ENCODE results near the gene TCF7L1. TPM values are rescaled to one million over a fixed set of nuclear protein-coding genes. Genes with fewer than 3 reads are reported as not detected.

The TCF7L1 gene
- total and polyA plus RNA-seq, 2 donors (not counting 3 experiments of a cell fraction or from before 2014, with no cell fraction given) = 9.6 to 17.4 TPM

DNA sequence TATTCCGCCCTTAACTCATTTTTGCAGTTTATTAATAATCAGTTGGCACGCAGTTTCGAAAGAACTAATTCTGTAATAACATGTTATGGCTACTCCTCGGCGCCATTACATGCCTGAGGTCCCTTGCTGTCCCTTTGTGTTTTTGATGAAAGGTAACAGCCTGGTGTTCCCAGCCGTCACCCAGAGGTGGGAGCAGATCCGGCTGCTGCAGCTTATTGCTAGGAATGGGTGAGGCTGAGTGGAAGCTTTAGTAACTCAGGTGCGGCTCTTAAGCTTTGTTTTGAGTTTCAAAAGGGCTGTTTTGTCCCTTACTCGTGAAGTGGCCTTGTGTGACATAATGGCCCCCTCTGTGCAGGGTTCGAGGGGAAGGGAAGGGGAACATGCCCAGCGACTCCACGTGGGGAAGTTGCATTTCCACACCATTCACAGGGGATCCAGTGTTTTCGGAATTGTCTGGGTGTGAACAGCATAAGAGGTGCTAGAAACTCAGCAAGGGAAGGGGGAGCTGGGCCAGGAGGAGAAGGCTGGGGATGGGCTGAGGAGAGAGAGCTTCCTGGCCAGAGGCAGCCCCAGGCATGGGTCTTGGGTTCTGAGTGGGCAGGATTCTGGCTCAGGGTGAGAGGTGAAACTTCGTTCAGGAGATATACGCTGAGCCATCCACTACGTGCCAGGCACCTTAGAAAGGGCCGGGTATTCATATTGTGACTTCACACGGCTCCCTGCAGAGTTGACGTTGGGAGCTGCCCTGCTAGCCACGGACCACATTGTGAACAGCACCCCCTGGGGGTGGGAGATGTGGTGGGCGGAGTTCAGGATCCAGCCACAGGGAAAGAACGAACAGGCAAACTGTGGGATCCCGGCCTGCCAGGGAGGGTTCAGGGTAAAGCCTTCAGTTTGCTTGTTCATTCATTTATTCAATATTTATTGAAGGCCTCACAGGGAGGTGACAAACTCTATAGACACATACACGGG, 110.2 kb downstream of the TCF7L1 start:
- no peak overlapping the region for H2AFZ ChIP-seq (ENCODE audit: low read depth, low read length)
- BruUV-seq (replicated peaks) = no TSS peak
- H3K27ac ChIP-seq (ENCODE audit: insufficient read depth, low read depth, low read length) = no peak overlapping the region
- H3K4me1 ChIP-seq (ENCODE audit: control insufficient read depth, extremely low read depth, insufficient read depth, low read length) = peaks cover 15% of the 10 kb centered on the region
- no peak overlapping the region for H3K4me2 ChIP-seq (ENCODE audit: insufficient read depth, low read length)
- POLR2A ChIA-PET = no interaction called here
- intact Hi-C loops (cut with micrococcal nuclease) = loop anchor here (1.0 to 5.0 kb wide), 3 partner anchors 66 to 176 kb away; partner anchors contain the start of gene TCF7L1
- H3K4me3 ChIP-seq (replicated peaks in 1 of 3; ENCODE audit: insufficient read depth in 1 of 3, low read depth in 1 of 3, low read length in 3 of 3) = no peak overlapping the region
- H3K9me1 ChIP-seq (replicated peaks; ENCODE audit: control insufficient read depth, extremely low read depth, insufficient read depth, low read length) = no peaks in the 10 kb centered on the region
- no peak overlapping the region for H3K9ac ChIP-seq (replicated peaks; ENCODE audit: extremely low read depth, insufficient read depth, low read length)
- H3K27me3 ChIP-seq (ENCODE audit: control insufficient read depth in 2 of 2, insufficient read depth in 2 of 2, low read length in 2 of 2) = no peaks in the 10 kb centered on the region
- no peaks in the 10 kb centered on the region for H4K20me1 ChIP-seq (replicated peaks; ENCODE audit: control insufficient read depth, extremely low read depth, insufficient read depth, low read length)
- no peaks in the 10 kb centered on the region for H3K79me2 ChIP-seq (ENCODE audit: control insufficient read depth, insufficient read depth, low read length)
- no peaks in the 10 kb centered on the region for H3K36me3 ChIP-seq (ENCODE audit: control insufficient read depth in 2 of 2, extremely low read depth in 1 of 2, insufficient read depth in 2 of 2, low read length in 2 of 2)
- peak; percentile 30 for DNase-seq (ENCODE audit: low read depth, low spot score)
- TF ChIP-seq GATA2 (IDR thresholded peaks at IDR 0.05; ENCODE audit: insufficient read depth, insufficient read length, low read depth, low read length) = no peak
- TF ChIP-seq, protein P1, sequence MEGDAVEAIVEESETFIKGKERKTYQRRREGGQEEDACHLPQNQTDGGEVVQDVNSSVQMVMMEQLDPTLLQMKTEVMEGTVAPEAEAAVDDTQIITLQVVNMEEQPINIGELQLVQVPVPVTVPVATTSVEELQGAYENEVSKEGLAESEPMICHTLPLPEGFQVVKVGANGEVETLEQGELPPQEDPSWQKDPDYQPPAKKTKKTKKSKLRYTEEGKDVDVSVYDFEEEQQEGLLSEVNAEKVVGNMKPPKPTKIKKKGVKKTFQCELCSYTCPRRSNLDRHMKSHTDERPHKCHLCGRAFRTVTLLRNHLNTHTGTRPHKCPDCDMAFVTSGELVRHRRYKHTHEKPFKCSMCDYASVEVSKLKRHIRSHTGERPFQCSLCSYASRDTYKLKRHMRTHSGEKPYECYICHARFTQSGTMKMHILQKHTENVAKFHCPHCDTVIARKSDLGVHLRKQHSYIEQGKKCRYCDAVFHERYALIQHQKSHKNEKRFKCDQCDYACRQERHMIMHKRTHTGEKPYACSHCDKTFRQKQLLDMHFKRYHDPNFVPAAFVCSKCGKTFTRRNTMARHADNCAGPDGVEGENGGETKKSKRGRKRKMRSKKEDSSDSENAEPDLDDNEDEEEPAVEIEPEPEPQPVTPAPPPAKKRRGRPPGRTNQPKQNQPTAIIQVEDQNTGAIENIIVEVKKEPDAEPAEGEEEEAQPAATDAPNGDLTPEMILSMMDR (IDR thresholded peaks at IDR 0.05; ENCODE audit: extremely low read depth in 1 of 2, insufficient read depth in 1 of 2, low read depth in 1 of 2, low read length in 2 of 2) = peak; percentile 55 to 70
- no peak for TF ChIP-seq FOS (IDR thresholded peaks at IDR 0.05; ENCODE audit: borderline replicate concordance, insufficient read depth, low read length)
- peak; percentile 63 for FAIRE-seq
- dilution Hi-C loops (cut with MboI; ENCODE audit: extremely low pct_ligation_motif_present, low sequenced_read_pairs) = no loop called here
- H3K9me3 ChIP-seq (replicated peaks; ENCODE audit: control insufficient read depth, insufficient read depth, low read length) = no peaks in the 10 kb centered on the region
- CTCF ChIA-PET = interaction anchor here (0.6 to 2.1 kb wide), 17 partner anchors 11 to 177 kb away, joined by 3 to 41 read pairs (median 4); partner anchors contain the start of gene TCF7L1

Measured in endothelial cell of umbilical vein (primary cell).